ENCODE data around the gene ZC3H13.
A peak's percentile ranks its signal among the peaks of the same experiment; 100 is the strongest.

ZC3H13 gene

GRCh38 chr13:45974500-45974899 lies 78.0 kb downstream of the ZC3H13 start:
- H3K27ac ChIP-seq (ENCODE audit: extremely low read depth, low read depth, low read length), result no peak overlapping the region
- no peaks in the 10 kb centered on the region for H3K9me3 ChIP-seq (ENCODE audit: control insufficient read depth, insufficient read depth, low read depth, low read length)
- TF ChIP-seq ZNF843 (tag by site-specific recombination; IDR thresholded peaks at IDR 0.05) (no peak), ZNF433 (tag by site-specific recombination; IDR thresholded peaks at IDR 0.05; ENCODE audit: low read depth) (no peak), ZNF324 (tag by site-specific recombination; IDR thresholded peaks at IDR 0.05) (no peak), PATZ1 (tag by site-specific recombination; IDR thresholded peaks at IDR 0.05) (no peak), ZBTB49 (tag by site-specific recombination; IDR thresholded peaks at IDR 0.05; ENCODE audit: low read depth) (no peak), ZNF785 (tag by site-specific recombination; IDR thresholded peaks at IDR 0.05) (no peak), INSM2 (tag by site-specific recombination; IDR thresholded peaks at IDR 0.05) (no peak), ZNF214 (tag by site-specific recombination; IDR thresholded peaks at IDR 0.05; ENCODE audit: borderline replicate concordance) (no peak), ZNF777 (tag by site-specific recombination; IDR thresholded peaks at IDR 0.05; ENCODE audit: borderline replicate concordance) (no peak)
- no peaks in the 10 kb centered on the region for H3K4me1 ChIP-seq (ENCODE audit: control insufficient read depth, insufficient read depth, low read length)
- no peak overlapping the region for H3K4me3 ChIP-seq (ENCODE audit: low read depth, low read length)
- H3K36me3 ChIP-seq (ENCODE audit: control insufficient read depth in 2 of 2, insufficient read depth in 1 of 2, low read length in 2 of 2), result peaks cover 10 to 47% of the 10 kb centered on the region in 2 experiments
- CTCF ChIA-PET, result no interaction called here
- POLR2A ChIA-PET, result no interaction called here

DNA sequence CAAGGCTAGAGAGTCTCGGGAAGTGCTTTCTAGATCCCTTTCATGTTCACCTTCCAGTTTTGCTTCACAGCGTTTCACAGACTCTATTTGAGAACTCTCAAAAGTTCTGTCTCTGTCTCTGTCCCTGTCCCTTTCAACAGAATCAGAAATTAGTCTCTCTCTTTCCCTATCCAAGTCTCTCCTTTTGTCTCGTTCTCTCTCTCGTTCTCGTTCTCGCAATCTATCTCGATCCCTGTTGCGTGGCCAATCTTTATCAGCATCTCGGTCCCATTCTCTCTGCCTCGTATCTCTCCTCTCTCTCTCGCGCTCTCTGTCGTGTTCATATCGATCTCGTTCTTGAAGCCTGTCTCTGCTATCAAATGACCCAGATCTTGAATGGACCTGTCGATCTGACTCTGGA lies 85.0 kb downstream of the ZC3H13 start:
- ChIA-PET CTCF (no interaction called here), POLR2A (no interaction called here)
- no peaks in the 10 kb centered on the region for H3K9me3 ChIP-seq (ENCODE audit: control insufficient read depth, insufficient read depth, low read depth, low read length)
- no peak overlapping the region for H3K27ac ChIP-seq (ENCODE audit: extremely low read depth, low read depth, low read length)
- H3K36me3 ChIP-seq (ENCODE audit: control insufficient read depth in 2 of 2, insufficient read depth in 1 of 2, low read length in 2 of 2), result peaks cover 22 to 65% of the 10 kb centered on the region in 2 experiments
- no peaks in the 10 kb centered on the region for H3K4me1 ChIP-seq (ENCODE audit: control insufficient read depth, insufficient read depth, low read length)
- no peak overlapping the region for H3K4me3 ChIP-seq (ENCODE audit: low read depth, low read length)
- TF ChIP-seq ZNF596 (tag by site-specific recombination; IDR thresholded peaks at IDR 0.05) (peak; percentile 97), ZBTB17 (tag by site-specific recombination; IDR thresholded peaks at IDR 0.05) (no peak)

DNA sequence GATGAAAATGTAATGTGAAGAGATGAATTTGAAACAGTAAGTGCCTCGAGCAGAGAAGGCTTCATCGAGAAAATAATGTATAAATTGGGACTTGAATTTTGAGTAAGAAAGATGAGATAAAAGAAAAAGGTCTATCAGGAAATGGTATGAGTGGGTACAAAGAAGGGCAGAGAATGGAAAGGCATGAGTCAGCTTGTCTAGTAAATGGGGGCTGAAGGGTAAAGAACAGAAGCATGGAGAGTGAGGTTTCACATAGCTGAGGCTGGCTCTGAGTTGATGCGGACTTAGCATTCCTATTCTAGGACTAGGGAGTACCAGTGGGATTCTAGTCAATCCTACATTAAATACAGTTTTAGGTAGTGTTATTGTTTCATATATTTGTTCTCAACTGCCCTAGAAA lies 85.8 kb downstream of the ZC3H13 start:
- Histone ChIP-seq H3K4me1 (ENCODE audit: control insufficient read depth, insufficient read depth, low read length) (no peaks in the 10 kb centered on the region), H3K9me3 (ENCODE audit: control insufficient read depth, insufficient read depth, low read depth, low read length) (no peaks in the 10 kb centered on the region), H3K36me3 (ENCODE audit: control insufficient read depth in 2 of 2, insufficient read depth in 1 of 2, low read length in 2 of 2) (peaks cover 22 to 61% of the 10 kb centered on the region in 2 experiments), H3K27ac (ENCODE audit: extremely low read depth, low read depth, low read length) (no peak overlapping the region), H3K4me3 (ENCODE audit: low read depth, low read length) (no peak overlapping the region)
- POLR2A ChIA-PET, result no interaction called here
- CTCF ChIA-PET, result no interaction called here
- no peak for TF ChIP-seq BCL11B (tag by site-specific recombination; IDR thresholded peaks at IDR 0.05; ENCODE audit: low read depth)
- no peak for TF ChIP-seq ZNF624 (tag by site-specific recombination; IDR thresholded peaks at IDR 0.05)
- TF ChIP-seq ZNF510 (tag by site-specific recombination; IDR thresholded peaks at IDR 0.05; ENCODE audit: insufficient replicate concordance), result no peak
- TF ChIP-seq ZNF19 (tag by site-specific recombination; IDR thresholded peaks at IDR 0.05; ENCODE audit: low read depth), result no peak
- TF ChIP-seq OSR2 (tag by site-specific recombination; IDR thresholded peaks at IDR 0.05), result no peak
- no peak for TF ChIP-seq ZNF138 (tag by site-specific recombination; IDR thresholded peaks at IDR 0.05; ENCODE audit: borderline replicate concordance)
- no peak for TF ChIP-seq ZNF2 (tag by site-specific recombination; IDR thresholded peaks at IDR 0.05)
- TF ChIP-seq ELK4 (IDR thresholded peaks at IDR 0.05; ENCODE audit: borderline replicate concordance, low read depth, low read length), result no peak
- no peak for TF ChIP-seq ZBTB1 (tag by site-specific recombination; IDR thresholded peaks at IDR 0.05)
- no peak for TF ChIP-seq ZNF747 (tag by site-specific recombination; IDR thresholded peaks at IDR 0.05)
- no peak for TF ChIP-seq ZNF654 (tag by site-specific recombination; IDR thresholded peaks at IDR 0.05; ENCODE audit: low read depth)
- TF ChIP-seq ZNF248 (tag by site-specific recombination; IDR thresholded peaks at IDR 0.05), result no peak
- TF ChIP-seq ZNF354C (tag by site-specific recombination; IDR thresholded peaks at IDR 0.05; ENCODE audit: borderline replicate concordance, low read depth), result no peak
